ENCODE data around the gene BHLHE23.

BHLHE23 gene

GRCh38 chr20:63032861-63033793 lies 26.4 kb upstream of the BHLHE23 start:
- H3K4me1 ChIP-seq (ENCODE audit: control insufficient read depth, insufficient read depth, low read depth, low read length) = no peaks in the 10 kb centered on the region

DNA sequence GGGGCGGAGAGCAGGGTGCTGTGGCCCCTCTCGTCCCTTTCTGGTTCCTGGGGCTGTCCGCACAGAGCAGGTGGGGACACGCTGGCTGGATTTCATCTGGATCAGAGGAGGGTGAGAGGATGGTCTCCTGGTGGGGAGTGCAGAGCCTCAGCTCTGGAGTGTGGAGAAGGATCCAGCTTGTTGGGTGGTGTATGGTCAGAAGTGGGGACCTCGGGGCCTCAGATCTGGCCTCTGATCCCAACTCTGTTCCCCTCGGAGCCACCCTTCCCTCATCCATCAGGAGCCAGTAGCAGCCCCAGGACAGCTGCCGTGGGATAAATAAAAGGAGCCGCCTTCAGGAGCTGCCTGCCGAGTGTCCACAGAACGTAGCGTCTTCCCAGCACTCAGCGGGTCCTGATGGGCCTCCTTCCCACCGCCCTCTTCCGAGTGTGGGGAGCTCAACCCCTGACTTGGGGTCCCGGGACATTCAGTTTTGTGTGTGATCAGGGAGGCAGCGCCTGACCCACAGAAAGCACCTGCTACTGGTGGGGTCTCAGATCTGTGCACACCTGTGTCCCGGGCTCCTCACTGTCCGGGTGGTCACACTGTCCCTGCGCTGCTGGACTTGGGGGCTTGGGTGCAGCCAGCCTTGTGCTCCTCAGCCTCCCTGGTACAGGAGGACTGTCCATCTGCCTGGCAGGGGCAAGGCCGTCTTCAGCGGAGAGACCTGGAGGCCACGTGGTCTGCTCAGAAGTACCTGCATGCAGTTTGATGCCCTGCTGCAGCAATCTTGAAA lies 25.4 kb upstream of the BHLHE23 start:
- Histone ChIP-seq H2AFZ (ENCODE audit: low read depth, low read length) (no peak overlapping the region), H3K36me3 (ENCODE audit: control insufficient read depth in 1 of 2, insufficient read depth in 2 of 2, low read depth in 1 of 2, low read length in 2 of 2) (no peaks in the 10 kb centered on the region), H2AK5ac (ENCODE audit: low read length, severe bottlenecking) (no peak overlapping the region), H3K4ac (ENCODE audit: low read depth in 1 of 2, low read length in 2 of 2) (no peak overlapping the region), H3K23ac (ENCODE audit: low read length in 2 of 2) (no peak overlapping the region), H3K14ac (ENCODE audit: low read length in 2 of 2) (no peak overlapping the region), H3K79me1 (replicated peaks; ENCODE audit: low read length, poor library complexity, severe bottlenecking) (no peaks in the 10 kb centered on the region), H3K4me3 (ENCODE audit: insufficient read depth in 1 of 2, low read depth in 1 of 2, low read length in 2 of 2) (no peak overlapping the region), H3K9me3 (ENCODE audit: control insufficient read depth, low read length) (no peaks in the 10 kb centered on the region), H4K8ac (ENCODE audit: low read length) (no peak overlapping the region), H3K27me3 (ENCODE audit: control insufficient read depth in 1 of 2, insufficient read depth in 1 of 2, low read length in 2 of 2) (peaks cover 56 to 84% of the 10 kb centered on the region in 2 experiments), H2BK120ac (ENCODE audit: low read depth, low read length) (no peak overlapping the region), H2BK12ac (ENCODE audit: low read length in 2 of 2) (no peak overlapping the region), H3K18ac (ENCODE audit: low read depth in 1 of 2, low read length in 2 of 2) (no peak overlapping the region), H3K9ac (ENCODE audit: low read length) (no peak overlapping the region), H2BK5ac (ENCODE audit: low read depth, low read length, poor library complexity, severe bottlenecking) (no peak overlapping the region), H4K91ac (ENCODE audit: low read length) (no peak overlapping the region), H2BK15ac (ENCODE audit: low read depth, poor library complexity, severe bottlenecking) (no peak overlapping the region), H3K4me1 (ENCODE audit: control insufficient read depth, insufficient read depth, low read depth, low read length) (no peaks in the 10 kb centered on the region), H3K4me2 (ENCODE audit: low read length, poor library complexity, severe bottlenecking) (no peak overlapping the region), H3K27ac (ENCODE audit: low read length, poor library complexity, severe bottlenecking) (no peak overlapping the region)
- no peak for DNase-seq
- WGBS = 66% methylated on average over 20 of the region's 22 CpGs

More at GRCh38 chr20:63032861-63033793, 26.4 kb upstream of the BHLHE23 start:
- Histone ChIP-seq H2BK5ac (ENCODE audit: low read depth, low read length, poor library complexity, severe bottlenecking) (no peak overlapping the region), H3K27ac (ENCODE audit: low read length, poor library complexity, severe bottlenecking) (no peak overlapping the region), H3K9me3 (ENCODE audit: control insufficient read depth, low read length) (no peaks in the 10 kb centered on the region), H3K27me3 (ENCODE audit: control insufficient read depth in 1 of 2, insufficient read depth in 1 of 2, low read length in 2 of 2) (peaks cover 47 to 86% of the 10 kb centered on the region in 2 experiments), H3K79me1 (replicated peaks; ENCODE audit: low read length, poor library complexity, severe bottlenecking) (no peaks in the 10 kb centered on the region), H3K4me2 (ENCODE audit: low read length, poor library complexity, severe bottlenecking) (no peak overlapping the region), H2BK15ac (ENCODE audit: low read depth, poor library complexity, severe bottlenecking) (no peak overlapping the region), H3K9ac (ENCODE audit: low read length) (no peak overlapping the region), H3K14ac (ENCODE audit: low read length in 2 of 2) (no peak overlapping the region), H3K18ac (ENCODE audit: low read depth in 1 of 2, low read length in 2 of 2) (no peak overlapping the region), H2BK12ac (ENCODE audit: low read length in 2 of 2) (no peak overlapping the region), H3K36me3 (ENCODE audit: control insufficient read depth in 1 of 2, insufficient read depth in 2 of 2, low read depth in 1 of 2, low read length in 2 of 2) (no peaks in the 10 kb centered on the region), H4K91ac (ENCODE audit: low read length) (no peak overlapping the region), H2AK5ac (ENCODE audit: low read length, severe bottlenecking) (no peak overlapping the region), H3K4me3 (ENCODE audit: insufficient read depth in 1 of 2, low read depth in 1 of 2, low read length in 2 of 2) (peak overlapping the region in 1 of 2 experiments; percentile 29), H4K8ac (ENCODE audit: low read length) (no peak overlapping the region), H2BK120ac (ENCODE audit: low read depth, low read length) (no peak overlapping the region), H3K23ac (ENCODE audit: low read length in 2 of 2) (no peak overlapping the region), H3K4ac (ENCODE audit: low read depth in 1 of 2, low read length in 2 of 2) (no peak overlapping the region), H2AFZ (ENCODE audit: low read depth, low read length) (no peak overlapping the region)
- no peak for DNase-seq
- 35% methylated on average over 26 of the region's 34 CpGs for WGBS

GRCh38 chr20:63031251-63032014 lies 24.7 kb upstream of the BHLHE23 start:
- no peak overlapping the region for H3K23ac ChIP-seq (ENCODE audit: low read length in 2 of 2)
- no peak overlapping the region for H3K9ac ChIP-seq (ENCODE audit: low read length)
- no peak overlapping the region for H3K4me2 ChIP-seq (ENCODE audit: low read length, poor library complexity, severe bottlenecking)
- H2AK5ac ChIP-seq (ENCODE audit: low read length, severe bottlenecking) = no peak overlapping the region
- WGBS = 72% methylated on average over 24 of the region's 24 CpGs
- H2AFZ ChIP-seq (ENCODE audit: low read depth, low read length) = no peak overlapping the region
- H4K91ac ChIP-seq (ENCODE audit: low read length) = no peak overlapping the region
- DNase-seq = no peak
- H3K9me3 ChIP-seq (ENCODE audit: control insufficient read depth, low read length) = no peaks in the 10 kb centered on the region
- no peaks in the 10 kb centered on the region for H3K4me1 ChIP-seq (ENCODE audit: control insufficient read depth, insufficient read depth, low read depth, low read length)
- H3K36me3 ChIP-seq (ENCODE audit: control insufficient read depth in 1 of 2, insufficient read depth in 2 of 2, low read depth in 1 of 2, low read length in 2 of 2) = no peaks in the 10 kb centered on the region
- H3K27ac ChIP-seq (ENCODE audit: low read length, poor library complexity, severe bottlenecking) = no peak overlapping the region
- no peak overlapping the region for H2BK120ac ChIP-seq (ENCODE audit: low read depth, low read length)
- H3K79me1 ChIP-seq (replicated peaks; ENCODE audit: low read length, poor library complexity, severe bottlenecking) = no peaks in the 10 kb centered on the region
- no peak overlapping the region for H3K14ac ChIP-seq (ENCODE audit: low read length in 2 of 2)
- H3K27me3 ChIP-seq (ENCODE audit: control insufficient read depth in 1 of 2, insufficient read depth in 1 of 2, low read length in 2 of 2) = peaks cover 58 to 84% of the 10 kb centered on the region in 2 experiments
- H2BK5ac ChIP-seq (ENCODE audit: low read depth, low read length, poor library complexity, severe bottlenecking) = no peak overlapping the region
- no peak overlapping the region for H3K18ac ChIP-seq (ENCODE audit: low read depth in 1 of 2, low read length in 2 of 2)
- no peak overlapping the region for H2BK15ac ChIP-seq (ENCODE audit: low read depth, poor library complexity, severe bottlenecking)
- H3K4me3 ChIP-seq (ENCODE audit: insufficient read depth in 1 of 2, low read depth in 1 of 2, low read length in 2 of 2) = no peak overlapping the region
- no peak overlapping the region for H3K4ac ChIP-seq (ENCODE audit: low read depth in 1 of 2, low read length in 2 of 2)
- no peak overlapping the region for H2BK12ac ChIP-seq (ENCODE audit: low read length in 2 of 2)
- H4K8ac ChIP-seq (ENCODE audit: low read length) = no peak overlapping the region
